ENCODE data around the gene LUC7L3.
A peak's percentile ranks its signal among the peaks of the same experiment; 100 is the strongest.
"Not testable (repeated sequence)": the region's sequence is repeated elsewhere in the genome, so short reads cannot be mapped to it uniquely, and the experiment has no call there.

Gene LUC7L3, protein sequence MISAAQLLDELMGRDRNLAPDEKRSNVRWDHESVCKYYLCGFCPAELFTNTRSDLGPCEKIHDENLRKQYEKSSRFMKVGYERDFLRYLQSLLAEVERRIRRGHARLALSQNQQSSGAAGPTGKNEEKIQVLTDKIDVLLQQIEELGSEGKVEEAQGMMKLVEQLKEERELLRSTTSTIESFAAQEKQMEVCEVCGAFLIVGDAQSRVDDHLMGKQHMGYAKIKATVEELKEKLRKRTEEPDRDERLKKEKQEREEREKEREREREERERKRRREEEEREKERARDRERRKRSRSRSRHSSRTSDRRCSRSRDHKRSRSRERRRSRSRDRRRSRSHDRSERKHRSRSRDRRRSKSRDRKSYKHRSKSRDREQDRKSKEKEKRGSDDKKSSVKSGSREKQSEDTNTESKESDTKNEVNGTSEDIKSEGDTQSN

DNA sequence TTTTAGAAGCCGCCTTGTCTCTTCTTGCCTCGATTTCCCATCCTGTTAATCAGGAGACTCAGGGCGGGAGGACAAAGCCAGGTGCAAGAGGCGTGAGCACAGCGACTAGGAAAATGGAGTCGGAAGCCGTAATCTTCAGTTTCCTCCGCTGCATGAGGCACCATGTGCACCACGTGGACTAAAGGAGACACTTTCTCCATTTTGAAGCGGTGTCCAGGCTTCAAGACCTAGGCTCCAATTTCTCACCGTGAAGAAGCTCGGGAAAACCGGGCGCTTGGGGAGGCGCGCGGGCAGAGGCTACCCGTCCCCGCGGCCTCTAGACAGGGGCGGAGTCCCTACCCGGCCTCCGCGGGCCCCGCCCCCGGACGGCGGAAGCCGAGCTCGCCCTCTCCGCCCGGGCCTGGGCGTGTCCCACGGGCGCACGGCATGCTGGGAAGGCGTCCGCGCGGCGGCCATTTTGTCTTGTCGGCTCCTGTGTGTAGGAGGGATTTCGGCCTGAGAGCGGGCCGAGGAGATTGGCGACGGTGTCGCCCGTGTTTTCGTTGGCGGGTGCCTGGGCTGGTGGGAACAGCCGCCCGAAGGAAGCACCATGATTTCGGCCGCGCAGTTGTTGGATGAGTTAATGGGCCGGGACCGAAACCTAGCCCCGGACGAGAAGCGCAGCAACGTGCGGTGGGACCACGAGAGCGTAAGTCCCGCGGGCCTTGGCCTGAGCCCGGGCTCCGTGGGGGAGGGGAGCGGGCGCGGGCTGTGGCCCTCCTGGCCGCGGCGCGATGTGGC lies at the start of gene LUC7L3:
Gene LUC7L3 (plus strand): TSS at position 460 of the 780 bp plus-strand sequence. CDS start 130 bp downstream, at position 590.
- Mint-ChIP-seq H3K4me3 (peak within 1 kb of the TSS; percentile 99), H3K9me3 (no peaks in the 10 kb centered on the region), H3K36me3 (ENCODE audit: low read depth) (peaks cover 11% of the 10 kb centered on the region), H3K4me1 (ENCODE audit: low read depth) (peaks cover 39% of the 10 kb centered on the region), H3K27ac (peak within 1 kb of the TSS; percentile 97), H3K27me3 (no peaks in the 10 kb centered on the region)
- intact Hi-C loops (cut with micrococcal nuclease), result loop anchor here (1.0 kb wide), 1 partner anchor 11 kb away; no protein-coding TSS in a partner anchor

DNA sequence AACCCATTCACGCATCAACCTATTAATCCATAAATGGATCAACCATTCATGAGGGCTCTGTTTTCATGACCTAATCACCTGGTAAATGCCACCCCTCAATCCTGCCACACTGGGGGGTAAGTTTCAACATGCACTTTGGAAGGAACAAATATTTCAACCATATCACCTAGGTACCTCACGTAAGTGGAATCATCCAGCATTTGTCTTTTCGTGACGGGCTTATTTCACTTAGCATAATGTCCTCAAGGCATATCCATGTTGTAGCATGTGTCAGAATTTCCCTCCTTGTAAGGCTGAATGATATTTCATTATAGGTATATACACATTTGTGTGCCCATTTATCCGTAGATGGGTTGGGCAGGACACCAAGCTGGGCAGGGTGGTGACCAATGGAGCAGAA lies 47.3 kb upstream of the LUC7L3 start:
- H3K4me3 Mint-ChIP-seq, result no peak overlapping the region
- no peaks in the 10 kb centered on the region for H3K27me3 Mint-ChIP-seq

DNA sequence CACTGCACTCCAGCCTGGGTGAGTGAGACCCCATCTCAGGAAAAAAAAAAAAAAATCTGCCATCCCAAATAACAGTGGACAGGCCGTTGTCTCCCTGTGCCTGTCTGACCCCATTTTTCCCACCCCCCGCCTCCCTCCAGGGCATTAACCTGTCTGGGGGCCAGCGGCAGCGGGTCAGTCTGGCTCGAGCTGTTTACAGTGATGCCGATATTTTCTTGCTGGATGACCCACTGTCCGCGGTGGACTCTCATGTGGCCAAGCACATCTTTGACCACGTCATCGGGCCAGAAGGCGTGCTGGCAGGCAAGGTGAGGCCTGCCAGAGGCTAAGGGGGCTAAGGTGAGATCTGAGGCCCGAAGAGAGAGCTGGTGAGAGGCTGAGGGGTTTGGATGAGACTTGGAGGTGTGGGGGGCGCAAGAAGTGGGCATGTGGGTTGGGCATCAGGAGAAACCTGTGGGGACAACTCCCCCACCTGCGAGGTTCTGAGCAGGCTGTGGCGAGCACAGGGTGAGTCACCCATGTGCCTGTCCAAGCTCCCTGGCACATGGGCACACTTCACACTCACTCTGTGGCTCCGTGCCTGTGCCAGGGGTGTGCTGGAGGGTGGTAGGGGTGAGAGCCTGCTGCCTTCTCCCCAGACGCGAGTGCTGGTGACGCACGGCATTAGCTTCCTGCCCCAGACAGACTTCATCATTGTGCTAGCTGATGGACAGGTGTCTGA lies 46.4 kb upstream of the LUC7L3 start:
- intact Hi-C loops (cut with micrococcal nuclease), result no loop called here

More for the DNA sequence above, 47.3 kb upstream of the LUC7L3 start:
- H3K27ac Mint-ChIP-seq, result no peak overlapping the region
- peaks cover 22% of the 10 kb centered on the region for H3K4me1 Mint-ChIP-seq (ENCODE audit: low read depth)
- intact Hi-C loops (cut with micrococcal nuclease), result no loop called here
- H3K36me3 Mint-ChIP-seq (ENCODE audit: low read depth), result peaks cover 83% of the 10 kb centered on the region
- H3K9me3 Mint-ChIP-seq, result no peaks in the 10 kb centered on the region

DNA sequence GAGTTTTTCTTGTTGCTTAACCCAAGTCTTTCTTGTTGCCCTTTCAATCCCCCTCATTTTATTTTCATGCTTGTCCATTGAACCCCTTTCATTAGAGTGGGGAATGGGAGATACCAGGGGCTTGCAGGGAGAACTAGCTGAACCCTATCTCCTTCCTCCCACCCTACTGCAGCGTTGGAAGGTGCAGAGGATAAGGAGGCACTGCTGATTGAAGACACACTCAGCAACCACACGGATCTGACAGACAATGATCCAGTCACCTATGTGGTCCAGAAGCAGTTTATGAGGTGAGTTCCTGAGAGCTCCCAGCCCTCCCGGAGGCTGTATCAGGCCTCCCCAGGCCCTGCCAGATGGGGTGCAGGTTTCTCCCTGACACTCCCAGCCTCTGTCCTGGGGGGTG lies 44.2 kb upstream of the LUC7L3 start:
- H3K27me3 Mint-ChIP-seq, result peaks cover 3% of the 10 kb centered on the region
- intact Hi-C loops (cut with micrococcal nuclease), result no loop called here
- no peak overlapping the region for H3K4me3 Mint-ChIP-seq
- no peaks in the 10 kb centered on the region for H3K9me3 Mint-ChIP-seq
- H3K36me3 Mint-ChIP-seq (ENCODE audit: low read depth), result peaks cover 83% of the 10 kb centered on the region
- H3K4me1 Mint-ChIP-seq (ENCODE audit: low read depth), result peaks cover 12% of the 10 kb centered on the region
- no peak overlapping the region for H3K27ac Mint-ChIP-seq

More for the DNA sequence above, 46.4 kb upstream of the LUC7L3 start:
- Mint-ChIP-seq H3K36me3 (ENCODE audit: low read depth) (peaks cover 83% of the 10 kb centered on the region), H3K9me3 (no peaks in the 10 kb centered on the region), H3K27ac (no peak overlapping the region), H3K27me3 (peaks cover 2% of the 10 kb centered on the region), H3K4me1 (ENCODE audit: low read depth) (peaks cover 13% of the 10 kb centered on the region), H3K4me3 (no peak overlapping the region)

DNA sequence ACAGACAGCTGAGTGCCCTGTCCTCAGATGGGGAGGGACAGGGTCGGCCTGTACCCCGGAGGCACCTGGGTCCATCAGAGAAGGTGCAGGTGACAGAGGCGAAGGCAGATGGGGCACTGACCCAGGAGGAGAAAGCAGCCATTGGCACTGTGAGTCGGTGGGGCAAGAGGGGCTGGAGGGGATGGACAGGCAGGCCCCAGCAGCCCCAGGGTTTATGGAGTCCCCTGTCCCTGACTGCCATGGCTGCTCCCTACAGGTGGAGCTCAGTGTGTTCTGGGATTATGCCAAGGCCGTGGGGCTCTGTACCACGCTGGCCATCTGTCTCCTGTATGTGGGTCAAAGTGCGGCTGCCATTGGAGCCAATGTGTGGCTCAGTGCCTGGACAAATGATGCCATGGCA lies 43.8 kb upstream of the LUC7L3 start:
- peaks cover 15% of the 10 kb centered on the region for H3K4me1 Mint-ChIP-seq (ENCODE audit: low read depth)
- no peak overlapping the region for H3K27ac Mint-ChIP-seq
- no peak overlapping the region for H3K4me3 Mint-ChIP-seq
- intact Hi-C loops (cut with micrococcal nuclease), result no loop called here
- H3K9me3 Mint-ChIP-seq, result no peaks in the 10 kb centered on the region
- peaks cover 83% of the 10 kb centered on the region for H3K36me3 Mint-ChIP-seq (ENCODE audit: low read depth)
- peaks cover 3% of the 10 kb centered on the region for H3K27me3 Mint-ChIP-seq

DNA sequence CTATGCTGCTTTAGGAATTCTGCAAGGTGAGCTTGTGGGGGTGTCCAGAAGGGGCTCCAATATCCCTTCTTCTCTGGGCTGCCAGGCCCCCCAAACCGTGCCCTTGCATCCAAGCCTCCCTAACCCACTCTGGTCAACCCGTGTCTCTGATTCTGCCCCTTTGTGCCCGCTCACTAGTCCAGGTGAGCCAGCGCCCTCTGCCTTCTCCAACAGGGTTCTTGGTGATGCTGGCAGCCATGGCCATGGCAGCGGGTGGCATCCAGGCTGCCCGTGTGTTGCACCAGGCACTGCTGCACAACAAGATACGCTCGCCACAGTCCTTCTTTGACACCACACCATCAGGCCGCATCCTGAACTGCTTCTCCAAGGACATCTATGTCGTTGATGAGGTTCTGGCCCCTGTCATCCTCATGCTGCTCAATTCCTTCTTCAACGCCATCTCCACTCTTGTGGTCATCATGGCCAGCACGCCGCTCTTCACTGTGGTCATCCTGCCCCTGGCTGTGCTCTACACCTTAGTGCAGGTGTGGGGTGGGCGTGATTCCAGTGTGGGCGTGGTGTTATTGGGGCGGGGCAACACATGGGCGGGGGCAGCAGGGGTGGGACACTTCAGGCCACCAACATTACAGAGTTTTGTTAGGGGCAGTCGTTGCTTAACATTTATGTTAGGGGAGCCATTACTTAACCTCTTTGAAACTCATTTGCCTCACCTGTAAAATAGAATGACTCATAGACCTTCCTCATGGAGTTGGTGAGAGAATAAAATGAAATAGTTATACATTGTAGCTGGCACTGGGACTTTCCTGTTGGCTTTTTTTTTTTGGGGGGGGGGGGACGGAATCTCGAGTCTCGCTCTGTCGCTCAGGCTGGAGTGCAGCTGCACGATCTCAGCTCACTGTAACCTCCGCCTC lies 43.1 kb upstream of the LUC7L3 start:
- Mint-ChIP-seq H3K9me3 (no peaks in the 10 kb centered on the region), H3K4me3 (no peak overlapping the region), H3K4me1 (ENCODE audit: low read depth) (peaks cover 18% of the 10 kb centered on the region), H3K27ac (no peak overlapping the region), H3K36me3 (ENCODE audit: low read depth) (peaks cover 83% of the 10 kb centered on the region), H3K27me3 (peaks cover 3% of the 10 kb centered on the region)
- intact Hi-C loops (cut with micrococcal nuclease), result no loop called here

DNA sequence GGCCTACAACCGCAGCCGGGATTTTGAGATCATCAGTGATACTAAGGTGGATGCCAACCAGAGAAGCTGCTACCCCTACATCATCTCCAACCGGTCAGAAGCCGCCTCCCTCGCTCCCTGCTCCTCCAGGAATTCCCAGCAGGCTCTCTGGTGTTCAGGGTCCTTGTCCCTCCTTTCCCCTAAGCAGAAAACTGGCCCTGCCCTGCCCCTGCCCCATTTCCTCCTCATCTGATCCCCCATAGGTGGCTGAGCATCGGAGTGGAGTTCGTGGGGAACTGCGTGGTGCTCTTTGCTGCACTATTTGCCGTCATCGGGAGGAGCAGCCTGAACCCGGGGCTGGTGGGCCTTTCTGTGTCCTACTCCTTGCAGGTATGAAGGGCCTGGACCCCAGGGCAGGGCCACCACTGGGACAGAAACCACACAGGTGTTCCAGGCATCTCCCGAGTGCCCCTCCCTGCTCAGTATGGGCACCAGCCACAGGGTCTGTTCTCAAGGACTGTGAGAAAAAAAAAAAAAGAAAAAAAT lies 41.5 kb upstream of the LUC7L3 start:
- H3K27ac Mint-ChIP-seq, result no peak overlapping the region

DNA sequence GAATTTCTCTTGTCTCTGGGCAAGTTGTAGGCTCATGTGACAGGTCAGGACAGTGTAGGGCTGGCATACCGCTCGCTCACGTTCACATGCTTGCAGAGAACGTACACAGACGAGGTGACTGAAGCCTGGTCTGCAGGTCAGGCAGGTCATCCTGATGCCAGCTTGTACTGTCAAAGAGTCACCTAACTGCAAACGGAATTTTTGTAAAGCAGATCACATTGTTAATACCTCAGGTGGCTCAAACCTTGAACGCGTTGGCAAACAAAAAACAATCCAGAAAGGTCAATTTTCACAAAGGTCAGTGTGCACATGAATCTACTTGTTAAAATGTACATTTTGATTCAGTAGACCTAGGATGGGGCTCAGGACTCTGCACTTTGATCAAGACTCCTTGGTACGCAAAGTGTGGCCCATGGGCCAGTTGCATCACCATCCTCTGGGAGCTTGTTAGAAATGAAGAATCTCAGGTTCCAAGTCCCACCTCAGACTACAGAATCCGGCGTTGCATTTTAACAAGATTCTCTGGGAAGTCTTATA lies 40.3 kb upstream of the LUC7L3 start:
- H3K4me3 Mint-ChIP-seq, result no peak overlapping the region
- peaks cover 69% of the 10 kb centered on the region for H3K36me3 Mint-ChIP-seq (ENCODE audit: low read depth)
- intact Hi-C loops (cut with micrococcal nuclease), result no loop called here
- no peaks in the 10 kb centered on the region for H3K9me3 Mint-ChIP-seq
- peaks cover 26% of the 10 kb centered on the region for H3K4me1 Mint-ChIP-seq (ENCODE audit: low read depth)
- no peak overlapping the region for H3K27ac Mint-ChIP-seq
- H3K27me3 Mint-ChIP-seq, result peaks cover 7% of the 10 kb centered on the region

More for the DNA sequence above, 41.5 kb upstream of the LUC7L3 start:
- Mint-ChIP-seq H3K4me3 (no peak overlapping the region), H3K36me3 (ENCODE audit: low read depth) (peaks cover 70% of the 10 kb centered on the region), H3K9me3 (no peaks in the 10 kb centered on the region), H3K4me1 (ENCODE audit: low read depth) (peaks cover 26% of the 10 kb centered on the region), H3K27me3 (peaks cover 7% of the 10 kb centered on the region)
- intact Hi-C loops (cut with micrococcal nuclease), result no loop called here

DNA sequence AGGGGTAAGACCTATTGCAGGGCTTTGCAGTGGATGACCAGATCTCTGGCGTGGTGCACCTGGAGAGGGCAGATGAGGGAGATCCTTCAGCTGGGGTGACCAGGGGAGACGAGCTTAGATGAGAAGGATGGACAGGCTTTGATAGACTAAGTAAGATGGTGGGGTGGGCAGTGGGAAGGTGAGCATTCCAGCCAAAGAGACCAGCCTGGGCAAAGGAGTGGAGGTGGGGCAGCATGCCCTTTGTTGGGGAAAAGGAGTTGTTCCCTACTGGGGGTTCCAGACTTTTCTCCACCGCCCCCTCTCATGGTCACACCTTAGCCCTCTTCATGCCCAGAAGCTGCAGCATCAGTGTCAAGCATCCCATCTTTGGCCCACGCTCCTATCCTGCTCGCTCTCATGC lies 39.3 kb upstream of the LUC7L3 start:
- no peak overlapping the region for H3K27ac Mint-ChIP-seq
- intact Hi-C loops (cut with micrococcal nuclease), result loop anchor here (2.0 kb wide), 1 partner anchor 133 kb away; the partner anchor contains the start of gene SPATA20
- H3K9me3 Mint-ChIP-seq, result no peaks in the 10 kb centered on the region
- H3K4me3 Mint-ChIP-seq, result no peak overlapping the region
- H3K4me1 Mint-ChIP-seq (ENCODE audit: low read depth), result peaks cover 26% of the 10 kb centered on the region
- H3K27me3 Mint-ChIP-seq, result peaks cover 7% of the 10 kb centered on the region
- H3K36me3 Mint-ChIP-seq (ENCODE audit: low read depth), result peaks cover 70% of the 10 kb centered on the region

DNA sequence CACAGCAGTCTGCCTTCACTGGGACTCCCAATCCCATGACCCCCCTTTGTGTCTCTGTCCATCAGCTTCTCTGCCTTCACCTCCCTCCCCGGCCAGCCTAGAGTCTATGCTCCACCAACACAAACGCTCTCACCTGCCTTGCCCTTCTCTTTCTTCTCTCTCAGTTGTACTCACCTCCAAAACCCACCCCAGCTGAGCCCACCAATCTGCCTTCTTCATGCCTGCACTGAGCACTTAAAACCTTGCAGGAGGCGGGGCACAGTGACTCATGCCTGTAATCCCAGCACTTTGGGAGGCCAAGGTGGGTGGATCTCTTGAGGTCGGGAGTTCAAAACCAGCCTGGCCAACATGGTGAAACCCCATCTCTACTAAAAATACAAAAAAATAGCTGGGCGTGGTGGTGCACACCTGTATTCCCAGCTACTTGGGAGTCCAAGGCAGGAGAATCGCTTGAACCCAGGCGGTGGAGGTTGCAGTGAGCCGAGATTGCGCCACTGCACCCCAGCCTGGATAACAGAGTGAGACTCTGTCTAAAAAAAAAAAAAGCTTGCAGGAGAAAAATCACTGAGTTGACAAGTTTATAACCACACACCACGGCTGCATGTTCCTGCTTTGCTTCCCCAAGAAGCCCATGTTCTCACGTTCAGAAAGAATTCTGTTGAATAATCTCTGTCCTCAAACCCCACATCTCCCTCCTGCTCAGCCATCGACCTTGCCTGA lies 38.7 kb upstream of the LUC7L3 start:
- H3K27me3 Mint-ChIP-seq, result not testable (repeated sequence)
- intact Hi-C loops (cut with micrococcal nuclease), result loop anchor here (2.0 kb wide), 1 partner anchor 134 kb away; the partner anchor contains the start of gene SPATA20
- peaks cover 67% of the 10 kb centered on the region for H3K36me3 Mint-ChIP-seq (ENCODE audit: low read depth)

DNA sequence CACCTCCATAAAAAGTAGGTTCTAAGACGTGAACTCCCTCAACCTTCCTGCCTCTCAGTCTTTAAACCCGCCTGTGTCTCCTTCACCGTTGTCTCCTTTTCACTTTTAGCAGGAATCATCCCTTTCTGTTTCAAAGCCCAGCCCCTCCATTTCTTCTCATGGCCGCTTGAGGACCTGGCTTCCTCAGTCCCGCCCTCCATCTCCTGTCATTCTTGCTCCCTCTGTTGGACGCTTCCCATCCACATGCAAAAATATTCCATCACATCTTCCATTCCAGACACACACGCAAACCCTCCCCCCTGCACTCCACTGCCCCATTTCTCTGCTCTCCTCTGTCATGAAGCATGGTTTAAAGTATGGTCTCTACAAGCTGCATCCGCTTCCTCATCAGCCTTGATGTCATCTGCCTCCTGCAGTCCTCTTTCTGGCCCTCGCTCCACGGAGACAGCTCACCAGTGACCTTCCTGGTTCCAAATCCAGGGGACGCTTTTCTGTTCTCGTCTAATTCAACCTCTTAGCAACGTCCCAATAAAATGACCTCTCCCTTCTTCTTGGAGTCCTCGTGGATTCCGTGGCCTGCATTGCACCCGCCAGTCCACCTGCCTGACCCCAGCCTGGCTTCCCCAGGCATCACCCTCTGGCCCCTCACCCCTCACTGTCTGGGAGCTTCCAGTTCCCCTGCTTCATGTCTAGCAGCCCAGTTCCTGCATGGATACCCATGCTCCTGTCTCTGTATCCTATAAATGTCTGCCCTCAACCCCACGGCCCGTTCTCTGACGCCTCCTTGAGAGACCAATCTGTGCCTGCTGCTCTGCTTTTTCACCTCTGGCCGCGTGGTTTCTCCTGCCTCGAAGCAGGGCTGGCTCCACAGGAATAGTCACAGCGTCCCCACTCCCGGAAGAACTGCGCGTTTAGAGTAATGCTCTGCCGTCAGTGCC lies 37.9 kb upstream of the LUC7L3 start:
- Mint-ChIP-seq H3K4me1 (ENCODE audit: low read depth) (peaks cover 26% of the 10 kb centered on the region), H3K9me3 (no peaks in the 10 kb centered on the region), H3K27ac (peak overlapping the region; percentile 75), H3K4me3 (peak overlapping the region; percentile 66), H3K27me3 (peaks cover 7% of the 10 kb centered on the region), H3K36me3 (ENCODE audit: low read depth) (peaks cover 67% of the 10 kb centered on the region)
- intact Hi-C loops (cut with micrococcal nuclease), result loop anchor here (2.0 kb wide), 1 partner anchor 135 kb away; the partner anchor contains the start of gene SPATA20

More for the DNA sequence above, 38.7 kb upstream of the LUC7L3 start:
- not testable (repeated sequence) for H3K9me3 Mint-ChIP-seq
- H3K27ac Mint-ChIP-seq, result peak overlapping the region; percentile 75
- peak overlapping the region; percentile 66 for H3K4me3 Mint-ChIP-seq
- peaks cover 26% of the 10 kb centered on the region for H3K4me1 Mint-ChIP-seq (ENCODE audit: low read depth)
